Measurements from ENCODE around the gene PITHD1.
"Not testable (repeated sequence)": the region's sequence is repeated elsewhere in the genome, so short reads cannot be mapped to it uniquely, and the experiment has no call there.

The PITHD1 gene

GRCh38 chr1:23779826-23780371 lies 1.7 kb downstream of the PITHD1 start:
- Histone ChIP-seq H3K4me1 (ENCODE audit: insufficient read depth, low read length) (peaks cover 15% of the 10 kb centered on the region), H3K9ac (ENCODE audit: low read length) (no peak overlapping the region), H3K9me3 (ENCODE audit: low read length) (no peaks in the 10 kb centered on the region), H3K36me3 (ENCODE audit: insufficient read depth, low read length) (peaks cover 14% of the 10 kb centered on the region), H3K4me3 (ENCODE audit: low read depth in 1 of 2, low read length in 2 of 2) (no peak overlapping the region), H3K27me3 (ENCODE audit: control insufficient read depth in 1 of 2, insufficient read depth in 2 of 2, low read length in 2 of 2) (no peaks in the 10 kb centered on the region), H3K27ac (ENCODE audit: low read depth, low read length) (no peak overlapping the region)

GRCh38 chr1:23783141-23783540 lies 4.9 kb downstream of the PITHD1 start:
- H3K27ac ChIP-seq (ENCODE audit: low read depth, low read length); H3K4me3 ChIP-seq (ENCODE audit: low read depth in 1 of 2, low read length in 2 of 2); H3K9ac ChIP-seq (ENCODE audit: low read length); H3K9me3 ChIP-seq (ENCODE audit: low read length); H3K27me3 ChIP-seq (ENCODE audit: control insufficient read depth in 1 of 2, insufficient read depth in 2 of 2, low read length in 2 of 2); H3K4me1 ChIP-seq (ENCODE audit: insufficient read depth, low read length): not testable (repeated sequence)
- peaks cover 39% of the 10 kb centered on the region for H3K36me3 ChIP-seq (ENCODE audit: insufficient read depth, low read length)

- Histone ChIP-seq H3K27ac (ENCODE audit: low read depth, low read length) (no peak overlapping the region), H3K4me3 (ENCODE audit: low read depth in 1 of 2, low read length in 2 of 2) (no peak overlapping the region), H3K36me3 (ENCODE audit: insufficient read depth, low read length) (peaks cover 41% of the 10 kb centered on the region), H3K27me3 (ENCODE audit: control insufficient read depth in 1 of 2, insufficient read depth in 2 of 2, low read length in 2 of 2) (no peaks in the 10 kb centered on the region), H3K9ac (ENCODE audit: low read length) (no peak overlapping the region), H3K4me1 (ENCODE audit: insufficient read depth, low read length) (no peaks in the 10 kb centered on the region), H3K9me3 (ENCODE audit: low read length) (no peaks in the 10 kb centered on the region)
Observed at GRCh38 chr1:23784846-23785245, 6.6 kb downstream of the PITHD1 start.

GRCh38 chr1:23787701-23788100 lies 9.5 kb downstream of the PITHD1 start:
- peaks cover 32% of the 10 kb centered on the region for H3K36me3 ChIP-seq (ENCODE audit: insufficient read depth, low read length)

GRCh38 chr1:23788695-23789094 lies 10.5 kb downstream of the PITHD1 start:
- Histone ChIP-seq H3K27ac (ENCODE audit: low read depth, low read length) (no peak overlapping the region), H3K4me1 (ENCODE audit: insufficient read depth, low read length) (peaks cover 30% of the 10 kb centered on the region), H3K27me3 (ENCODE audit: control insufficient read depth in 1 of 2, insufficient read depth in 2 of 2, low read length in 2 of 2) (no peaks in the 10 kb centered on the region), H3K9ac (ENCODE audit: low read length) (no peak overlapping the region), H3K4me3 (ENCODE audit: low read depth in 1 of 2, low read length in 2 of 2) (no peak overlapping the region), H3K9me3 (ENCODE audit: low read length) (no peaks in the 10 kb centered on the region), H3K36me3 (ENCODE audit: insufficient read depth, low read length) (peaks cover 35% of the 10 kb centered on the region)

More at GRCh38 chr1:23787701-23788100, 9.5 kb downstream of the PITHD1 start:
- H3K27ac ChIP-seq (ENCODE audit: low read depth, low read length), result no peak overlapping the region
- no peaks in the 10 kb centered on the region for H3K27me3 ChIP-seq (ENCODE audit: control insufficient read depth in 1 of 2, insufficient read depth in 2 of 2, low read length in 2 of 2)
- H3K4me1 ChIP-seq (ENCODE audit: insufficient read depth, low read length), result peaks cover 21% of the 10 kb centered on the region
- no peaks in the 10 kb centered on the region for H3K9me3 ChIP-seq (ENCODE audit: low read length)
- H3K9ac ChIP-seq (ENCODE audit: low read length), result no peak overlapping the region
- no peak overlapping the region for H3K4me3 ChIP-seq (ENCODE audit: low read depth in 1 of 2, low read length in 2 of 2)

GRCh38 chr1:23790696-23791515 lies 12.7 kb downstream of the PITHD1 start, which contains the start of gene LYPLA2:
LYPLA2 (plus strand) TSS chr1:23791145; CDS start chr1:23792683, 1,538 bp downstream.
- Histone ChIP-seq H3K4me1 (ENCODE audit: insufficient read depth, low read length) (peaks cover 30% of the 10 kb centered on the region), H3K9ac (ENCODE audit: low read length) (peak within 1 kb of the TSS; percentile 86), H3K9me3 (ENCODE audit: low read length) (no peaks in the 10 kb centered on the region), H3K36me3 (ENCODE audit: insufficient read depth, low read length) (peaks cover 33% of the 10 kb centered on the region), H3K27me3 (ENCODE audit: control insufficient read depth in 1 of 2, insufficient read depth in 2 of 2, low read length in 2 of 2) (no peaks in the 10 kb centered on the region), H3K27ac (ENCODE audit: low read depth, low read length) (peak within 1 kb of the TSS; percentile 83), H3K4me3 (ENCODE audit: low read depth in 1 of 2, low read length in 2 of 2) (peak within 1 kb of the TSS; percentile 69 to 70)

GRCh38 chr1:23791516-23792047 lies 13.4 kb downstream of the PITHD1 start:
- H3K27me3 ChIP-seq (ENCODE audit: control insufficient read depth in 1 of 2, insufficient read depth in 2 of 2, low read length in 2 of 2), result no peaks in the 10 kb centered on the region
- H3K36me3 ChIP-seq (ENCODE audit: insufficient read depth, low read length), result peaks cover 30% of the 10 kb centered on the region
- H3K9ac ChIP-seq (ENCODE audit: low read length), result peak overlapping the region; percentile 86
- H3K9me3 ChIP-seq (ENCODE audit: low read length), result no peaks in the 10 kb centered on the region
- peaks cover 30% of the 10 kb centered on the region for H3K4me1 ChIP-seq (ENCODE audit: insufficient read depth, low read length)
- peak overlapping the region; percentile 83 for H3K27ac ChIP-seq (ENCODE audit: low read depth, low read length)
- peak overlapping the region; percentile 69 to 70 for H3K4me3 ChIP-seq (ENCODE audit: low read depth in 1 of 2, low read length in 2 of 2)

GRCh38 chr1:23792151-23792945 lies 14.1 kb downstream of the PITHD1 start:
- no peaks in the 10 kb centered on the region for H3K27me3 ChIP-seq (ENCODE audit: control insufficient read depth in 1 of 2, insufficient read depth in 2 of 2, low read length in 2 of 2)
- H3K9ac ChIP-seq (ENCODE audit: low read length), result no peak overlapping the region
- peaks cover 22% of the 10 kb centered on the region for H3K36me3 ChIP-seq (ENCODE audit: insufficient read depth, low read length)
- H3K4me3 ChIP-seq (ENCODE audit: low read depth in 1 of 2, low read length in 2 of 2), result peak overlapping the region in 1 of 2 donors; percentile 69
- peaks cover 30% of the 10 kb centered on the region for H3K4me1 ChIP-seq (ENCODE audit: insufficient read depth, low read length)
- H3K9me3 ChIP-seq (ENCODE audit: low read length), result no peaks in the 10 kb centered on the region
- peak overlapping the region; percentile 19 for H3K27ac ChIP-seq (ENCODE audit: low read depth, low read length)

- Histone ChIP-seq H3K4me3 (ENCODE audit: low read depth in 1 of 2, low read length in 2 of 2) (no peak overlapping the region), H3K9me3 (ENCODE audit: low read length) (no peaks in the 10 kb centered on the region), H3K27me3 (ENCODE audit: control insufficient read depth in 1 of 2, insufficient read depth in 2 of 2, low read length in 2 of 2) (no peaks in the 10 kb centered on the region), H3K27ac (ENCODE audit: low read depth, low read length) (no peak overlapping the region), H3K9ac (ENCODE audit: low read length) (no peak overlapping the region), H3K4me1 (ENCODE audit: insufficient read depth, low read length) (peaks cover 30% of the 10 kb centered on the region), H3K36me3 (ENCODE audit: insufficient read depth, low read length) (peaks cover 14% of the 10 kb centered on the region)
Observed at GRCh38 chr1:23793018-23793781, 15.0 kb downstream of the PITHD1 start.

GRCh38 chr1:23793861-23794731 lies 15.9 kb downstream of the PITHD1 start:
- no peaks in the 10 kb centered on the region for H3K27me3 ChIP-seq (ENCODE audit: control insufficient read depth in 1 of 2, insufficient read depth in 2 of 2, low read length in 2 of 2)
- H3K36me3 ChIP-seq (ENCODE audit: insufficient read depth, low read length), result peaks cover 12% of the 10 kb centered on the region
- no peak overlapping the region for H3K27ac ChIP-seq (ENCODE audit: low read depth, low read length)
- H3K9me3 ChIP-seq (ENCODE audit: low read length), result no peaks in the 10 kb centered on the region
- no peak overlapping the region for H3K4me3 ChIP-seq (ENCODE audit: low read depth in 1 of 2, low read length in 2 of 2)
- H3K9ac ChIP-seq (ENCODE audit: low read length), result no peak overlapping the region
- H3K4me1 ChIP-seq (ENCODE audit: insufficient read depth, low read length), result peaks cover 30% of the 10 kb centered on the region

Measured in muscle layer of colon (tissue), 2 donors.